Posterior cingulate gyrus (tissue), 11 donors: ENCODE results near the gene EHMT1.
A peak's percentile ranks its signal among the peaks of the same experiment; 100 is the strongest.

Experiments
- DNase-seq, 10 donors: peaks; one replicate each; pipeline versions ENCODE4 v3.0.0 to v3.0.0-alpha.2; 2020 to 2021; ENCODE audit warnings: mixed read lengths in 3 of 10
- intact Hi-C: fragments of 100-400 bp; cut with DNase I; formaldehyde crosslinking; loops from one replicate; pipeline ENCODE4 v1.15.1; 2023

Gene EHMT1

DNA sequence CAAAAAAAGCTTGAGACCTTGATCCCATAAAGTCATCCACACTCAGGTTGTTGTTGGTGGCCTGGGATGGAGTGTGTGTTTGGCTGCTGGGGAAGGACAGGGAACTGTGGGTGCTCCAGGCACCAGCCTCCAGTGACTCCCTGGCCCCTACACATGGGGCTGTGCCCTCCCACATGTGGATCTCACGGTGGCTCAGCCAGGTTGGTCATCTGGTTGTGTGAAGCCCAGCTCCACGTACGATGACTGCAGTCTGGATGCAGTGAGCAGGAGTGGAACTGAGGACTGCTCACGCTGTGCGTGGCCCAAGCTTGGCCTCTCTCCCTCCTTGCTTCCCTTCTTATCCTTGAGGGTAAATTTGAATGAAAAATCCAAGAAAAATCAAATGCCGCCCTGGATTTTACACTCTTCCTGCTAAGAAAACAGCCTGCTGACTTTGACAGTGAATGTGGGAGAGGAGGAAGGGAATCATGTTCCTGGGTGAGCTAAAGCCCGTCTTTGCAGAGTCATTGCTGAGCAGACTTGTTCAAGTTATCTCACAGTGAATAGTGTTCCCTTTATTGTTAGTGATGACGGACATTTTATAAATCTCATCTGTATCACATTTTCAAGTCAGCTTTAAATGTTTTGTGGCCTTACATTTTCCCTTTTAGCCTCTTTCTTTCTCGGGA lies 193.7 kb downstream of the EHMT1 start:
- DNase-seq = peak in 2 of 10 donors; percentile 71 to 77
- intact Hi-C loops = no loop called here

DNA sequence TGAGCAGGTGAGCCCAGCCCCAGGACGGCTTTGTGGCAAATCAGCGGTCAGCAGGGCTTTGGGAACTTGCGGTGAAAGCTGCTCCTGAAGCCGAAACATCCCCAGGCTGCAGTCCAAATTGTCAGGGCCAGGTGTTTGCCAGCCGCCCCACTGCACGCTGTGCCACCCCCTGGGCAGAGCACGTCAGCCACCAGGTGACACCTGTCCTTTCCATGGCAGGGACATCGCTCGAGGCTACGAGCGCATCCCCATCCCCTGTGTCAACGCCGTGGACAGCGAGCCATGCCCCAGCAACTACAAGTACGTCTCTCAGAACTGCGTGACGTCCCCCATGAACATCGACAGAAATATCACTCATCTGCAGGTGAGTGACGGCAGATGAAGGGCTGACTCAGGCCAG lies 194.4 kb downstream of the EHMT1 start:
- DNase-seq = peak in 2 of 10 donors; percentile 67 to 78
- intact Hi-C loops = no loop called here

DNA sequence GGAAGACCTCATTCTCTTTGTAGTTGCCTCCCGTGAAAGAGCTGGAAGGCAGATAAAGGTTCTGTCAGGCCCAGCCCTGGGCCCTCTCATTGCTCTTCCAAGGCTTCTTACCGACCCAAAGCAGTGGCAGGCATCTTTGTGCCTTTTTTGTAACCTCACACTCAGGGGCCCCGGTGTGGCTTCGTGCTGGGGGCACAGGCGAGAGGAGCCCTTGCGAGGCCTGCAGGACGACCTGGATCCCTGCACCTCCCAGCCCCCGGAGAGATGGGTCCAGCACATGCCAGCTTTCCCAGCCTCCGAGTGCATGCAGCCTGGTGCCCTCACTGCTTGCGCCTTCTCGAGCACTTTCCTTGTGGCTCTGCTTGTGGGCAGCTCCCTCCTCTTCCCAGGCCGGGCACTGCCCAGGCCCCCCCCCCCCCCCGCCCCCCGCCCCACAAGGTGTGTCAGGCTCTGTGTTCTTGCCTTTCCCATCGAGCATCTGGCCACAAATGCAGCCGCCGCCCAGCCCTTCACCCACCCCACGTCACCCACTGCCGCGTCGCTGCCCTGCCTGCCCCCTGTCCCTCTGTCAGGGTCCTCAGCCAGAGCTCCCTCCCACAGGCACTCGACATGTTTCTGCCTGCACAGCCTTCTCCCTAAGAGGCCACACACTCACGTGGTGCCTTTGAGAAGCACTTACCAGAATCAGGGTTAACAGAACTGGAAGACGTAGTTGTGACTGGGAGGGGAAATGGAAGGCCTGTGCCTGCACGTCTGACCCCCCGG lies 195.0 kb downstream of the EHMT1 start:
- intact Hi-C loops = no loop called here
- DNase-seq = peak in 2 of 10 donors; percentile 63 to 69

DNA sequence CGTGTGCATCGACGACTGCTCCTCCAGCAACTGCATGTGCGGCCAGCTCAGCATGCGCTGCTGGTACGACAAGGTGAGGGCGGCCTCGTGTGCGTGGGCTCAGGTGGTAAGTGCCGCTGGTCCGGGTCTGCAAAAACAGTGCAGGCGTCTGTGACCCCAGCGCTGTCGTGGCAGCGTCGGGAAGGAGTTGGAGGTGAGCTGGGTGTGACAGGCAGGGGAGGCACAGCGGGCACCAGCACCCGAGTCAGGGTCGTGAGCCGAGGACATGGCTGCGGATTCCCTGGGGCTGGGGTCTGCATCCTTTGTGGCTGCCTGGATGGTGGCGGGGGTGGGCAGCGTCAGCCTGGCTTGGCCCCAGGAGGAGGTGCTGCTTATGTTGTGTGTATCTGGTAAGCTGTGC lies 195.6 kb downstream of the EHMT1 start:
- intact Hi-C loops = no loop called here
- peak in 1 of 10 donors; percentile 85 for DNase-seq

DNA sequence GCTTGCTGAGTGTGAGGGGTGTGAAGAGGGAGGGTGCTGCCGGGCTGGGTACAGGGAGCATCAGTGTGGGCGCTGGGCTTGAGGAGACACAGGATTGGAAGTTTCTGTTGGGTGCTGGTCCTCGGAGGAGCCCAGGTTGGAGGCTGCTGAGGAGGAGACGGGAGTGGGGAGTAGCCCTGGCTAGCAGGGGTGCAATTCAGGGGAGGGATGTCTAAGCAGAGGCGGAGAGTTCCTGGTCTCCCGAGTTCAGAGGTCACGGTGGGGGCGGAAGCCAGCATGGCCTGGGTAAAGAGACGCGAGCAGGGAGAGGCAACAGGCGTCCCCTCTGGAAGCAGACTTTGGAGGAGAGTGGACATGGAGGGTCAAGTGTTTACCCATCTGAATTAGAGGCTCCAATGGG lies 196.0 kb downstream of the EHMT1 start:
- intact Hi-C loops = no loop called here
- DNase-seq = peak in 2 of 10 donors; percentile 67 to 72

DNA sequence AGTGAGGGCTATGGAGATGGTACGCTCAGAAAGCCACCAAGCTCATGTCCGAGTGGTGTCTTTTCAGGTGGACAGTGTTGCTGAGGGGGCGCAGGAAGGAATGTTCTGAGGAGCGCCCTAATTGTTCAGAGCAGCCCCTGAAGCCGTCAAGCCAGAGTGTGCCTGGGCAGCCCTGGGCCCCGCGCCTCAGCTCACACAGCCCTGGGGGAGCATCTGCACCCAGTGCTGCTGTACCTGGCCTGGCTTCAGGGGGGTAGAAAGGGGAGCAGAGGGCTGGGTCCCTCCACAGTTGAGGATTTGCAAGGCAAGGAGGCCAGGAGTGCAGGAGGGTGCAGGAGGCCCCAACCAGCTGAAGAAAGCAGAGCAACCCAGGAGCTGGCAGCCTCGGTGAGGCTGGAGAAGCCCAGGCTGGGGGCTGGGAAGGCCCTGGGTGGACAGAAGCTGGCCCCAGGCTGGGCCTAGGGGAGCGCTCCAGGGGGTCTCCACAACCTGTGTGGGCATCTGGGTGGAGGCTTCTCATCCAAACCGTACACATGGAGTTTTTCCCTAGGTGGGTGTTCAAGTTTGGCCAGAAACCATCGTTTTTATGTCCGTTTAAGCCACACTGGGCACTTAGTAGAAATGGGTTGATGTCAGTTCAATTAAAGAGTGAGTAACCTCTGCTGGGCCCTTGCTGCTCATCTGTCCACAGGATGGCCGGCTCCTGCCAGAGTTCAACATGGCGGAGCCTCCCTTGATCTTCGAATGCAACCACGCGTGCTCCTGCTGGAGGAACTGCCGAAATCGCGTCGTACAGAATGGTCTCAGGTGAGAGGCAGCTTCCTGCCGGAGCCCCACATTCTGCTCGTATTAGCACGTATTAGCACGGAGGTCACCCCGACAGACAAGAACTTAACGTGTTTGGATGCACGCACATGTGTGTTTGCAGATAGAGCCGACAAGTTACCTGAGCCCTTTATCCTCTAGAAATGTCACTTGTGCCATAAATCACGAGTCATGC lies 196.8 kb downstream of the EHMT1 start:
- intact Hi-C loops = no loop called here

DNA sequence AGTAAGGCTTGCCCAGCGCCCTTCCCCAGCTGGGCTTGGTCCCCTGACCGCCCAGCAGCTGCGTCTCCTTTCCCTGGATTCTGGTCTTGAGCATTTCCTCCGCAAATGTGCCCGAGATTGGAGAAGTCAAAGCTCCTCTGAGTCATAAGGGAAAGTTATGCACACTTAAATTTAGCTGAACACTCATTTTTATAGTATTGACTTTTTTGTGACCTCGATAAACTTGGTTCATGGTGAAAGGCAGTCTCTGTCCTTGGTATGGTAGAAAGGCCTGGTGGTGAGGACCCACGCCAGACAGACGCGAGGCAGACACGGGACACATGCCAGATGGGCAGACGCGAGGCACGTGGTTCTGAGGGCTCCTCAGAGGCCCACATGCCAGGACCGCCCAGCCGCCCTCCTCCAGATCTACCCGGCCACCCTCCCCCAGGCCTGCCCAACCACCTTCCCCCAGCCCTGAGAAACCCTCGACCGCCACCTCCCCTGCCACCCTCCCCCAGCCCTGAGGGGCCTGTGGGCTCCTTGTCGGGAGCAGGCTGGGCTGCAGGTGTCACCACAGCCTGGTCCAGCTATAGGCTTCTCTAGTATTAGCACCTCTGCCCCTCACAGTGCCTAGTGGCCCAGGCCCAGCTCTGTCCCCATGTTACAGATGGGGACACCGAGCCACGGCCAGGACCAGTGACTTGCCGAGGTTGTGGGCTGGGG lies 197.9 kb downstream of the EHMT1 start:
- DNase-seq = peak in 2 of 10 donors; percentile 73 to 79

More for the DNA sequence above, 196.8 kb downstream of the EHMT1 start:
- DNase-seq = peak in 2 of 10 donors; percentile 70 to 73

DNA sequence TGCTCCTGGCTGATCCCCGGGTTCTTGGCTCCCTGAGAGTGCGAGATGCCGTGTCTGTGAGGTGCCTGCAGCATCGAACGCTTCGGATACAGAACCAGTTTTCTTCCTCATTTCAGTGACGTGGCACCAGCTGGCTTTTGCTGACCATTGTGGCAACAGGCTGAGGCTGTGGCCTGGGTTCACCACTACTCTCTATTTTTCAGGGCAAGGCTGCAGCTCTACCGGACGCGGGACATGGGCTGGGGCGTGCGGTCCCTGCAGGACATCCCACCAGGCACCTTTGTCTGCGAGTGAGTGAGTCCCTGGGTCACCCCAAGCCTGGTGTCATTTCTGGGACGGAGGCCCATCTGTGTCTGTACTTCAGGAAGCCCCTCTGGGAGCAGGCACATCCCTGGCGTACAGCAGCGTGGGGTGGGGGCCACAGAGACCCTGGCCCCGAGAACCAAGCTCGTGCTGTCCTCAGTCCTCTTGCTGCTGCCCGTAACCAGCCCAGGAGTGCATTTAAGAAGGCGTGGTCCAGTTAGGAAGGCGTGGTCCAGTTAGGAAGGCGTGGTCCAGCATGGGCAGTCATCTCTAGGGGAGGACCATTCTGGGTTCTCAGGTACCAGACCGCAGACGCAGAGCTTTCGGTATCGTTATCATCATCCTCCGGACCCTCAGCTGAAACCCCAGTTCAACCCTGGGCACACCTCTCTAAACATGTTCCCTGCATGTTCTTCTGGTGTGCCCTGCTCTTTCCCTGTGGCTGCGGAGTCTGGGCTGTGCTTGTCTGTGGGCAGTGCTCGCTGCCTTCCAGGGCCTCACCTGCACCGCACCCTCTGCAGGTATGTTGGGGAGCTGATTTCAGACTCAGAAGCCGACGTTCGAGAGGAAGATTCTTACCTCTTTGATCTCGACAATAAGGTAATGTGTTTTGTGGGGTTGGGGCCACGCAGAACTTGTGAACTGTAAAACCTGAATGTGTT lies 198.7 kb downstream of the EHMT1 start:
- intact Hi-C loops = no loop called here
- peak in 2 of 10 donors; percentile 64 to 80 for DNase-seq

More for the DNA sequence above, 197.9 kb downstream of the EHMT1 start:
- intact Hi-C loops = no loop called here

DNA sequence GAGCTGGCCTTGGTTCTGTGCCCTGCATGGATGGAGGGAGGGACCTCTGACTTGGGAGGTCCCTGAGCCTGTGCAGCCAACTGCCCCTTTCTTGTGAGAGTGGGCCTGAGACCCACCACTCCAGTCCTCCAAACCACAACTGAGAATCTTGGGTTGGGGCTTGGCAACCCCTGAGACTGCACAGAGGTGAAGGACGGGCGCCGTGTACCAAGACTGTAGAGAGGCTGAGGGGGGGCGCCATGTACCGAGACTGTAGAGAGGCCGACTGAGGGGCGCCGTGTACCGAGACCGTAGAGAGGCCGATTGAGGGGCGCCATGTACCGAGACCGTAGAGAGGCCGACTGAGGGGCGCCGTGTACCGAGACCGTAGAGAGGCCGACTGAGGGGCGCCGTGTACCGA lies 199.5 kb downstream of the EHMT1 start:
- peak in 2 of 10 donors; percentile 64 to 71 for DNase-seq
- intact Hi-C loops = no loop called here

DNA sequence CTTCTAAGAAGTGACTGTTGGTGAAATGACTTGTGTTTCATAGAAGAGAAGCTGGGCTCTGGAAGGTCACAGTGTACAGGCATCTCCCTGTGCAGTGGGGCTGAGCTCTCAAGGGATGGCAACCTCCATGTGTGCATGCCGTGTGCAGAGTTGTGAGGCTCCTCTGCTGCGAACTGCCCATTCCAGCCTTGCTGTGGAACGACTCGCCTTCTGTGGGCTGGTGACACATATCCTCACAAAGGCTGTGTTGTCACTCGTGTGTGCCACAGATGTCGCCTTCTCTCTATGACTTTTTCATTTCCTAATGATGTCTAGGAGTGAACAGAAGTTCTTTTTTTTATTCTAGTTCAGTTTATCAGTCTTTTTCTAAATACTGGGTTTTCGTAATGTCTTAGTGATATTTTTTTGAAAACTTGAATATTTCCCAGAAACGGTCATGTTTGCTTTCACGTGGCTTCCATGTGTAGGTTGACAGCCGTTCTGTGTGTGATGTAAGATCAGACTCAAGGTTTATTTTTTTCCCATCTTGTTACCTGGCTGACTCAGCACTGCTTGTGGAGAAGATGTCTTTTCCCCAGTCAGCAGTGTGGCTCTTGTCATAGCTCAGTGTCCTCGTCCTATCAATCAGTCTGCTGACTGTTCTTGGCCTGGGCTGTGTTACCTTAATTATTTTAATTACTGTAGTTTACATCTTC lies 201.5 kb downstream of the EHMT1 start:
- intact Hi-C loops = no loop called here
- DNase-seq = peak in 7 of 10 donors; percentile 28 to 89 (median 61)

DNA sequence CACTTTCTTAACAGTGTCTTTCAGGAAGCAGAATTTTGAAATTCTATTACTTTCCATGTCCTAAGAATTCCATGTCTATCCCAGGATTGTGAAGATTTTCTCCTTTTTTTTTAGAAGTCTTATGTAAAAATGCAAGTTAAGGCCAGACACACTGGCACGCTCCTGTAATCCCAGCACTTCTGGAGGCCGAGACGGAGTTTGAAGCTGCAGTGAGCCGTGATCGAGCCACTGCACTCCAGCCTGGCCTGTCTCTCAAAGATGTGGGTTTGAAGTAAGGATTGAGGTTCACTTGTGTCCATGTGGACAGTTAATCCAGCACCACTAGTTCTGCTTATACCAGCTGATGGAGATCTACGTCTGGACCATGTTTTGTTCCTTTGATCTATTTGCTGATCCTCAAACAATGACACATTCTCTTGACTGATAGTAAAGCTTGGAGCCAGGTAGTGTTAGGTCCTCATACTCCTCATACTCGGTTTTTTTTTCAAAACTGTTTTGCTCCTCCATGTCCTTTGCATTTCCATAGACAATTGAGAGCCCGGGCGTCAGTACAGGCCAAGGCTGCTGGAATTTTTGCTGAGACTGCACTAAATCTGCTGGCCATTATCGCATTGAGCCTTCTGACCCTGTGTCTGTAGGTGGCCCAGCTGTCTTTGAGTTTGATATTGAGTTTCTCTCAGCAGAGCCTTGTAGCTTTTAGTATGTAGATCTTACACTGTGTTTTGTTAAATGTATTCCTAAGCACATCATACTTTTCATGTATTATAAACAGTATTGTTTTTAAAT lies 205.4 kb downstream of the EHMT1 start:
- DNase-seq = peak in 2 of 10 donors; percentile 59 to 66
- intact Hi-C loops = no loop called here

DNA sequence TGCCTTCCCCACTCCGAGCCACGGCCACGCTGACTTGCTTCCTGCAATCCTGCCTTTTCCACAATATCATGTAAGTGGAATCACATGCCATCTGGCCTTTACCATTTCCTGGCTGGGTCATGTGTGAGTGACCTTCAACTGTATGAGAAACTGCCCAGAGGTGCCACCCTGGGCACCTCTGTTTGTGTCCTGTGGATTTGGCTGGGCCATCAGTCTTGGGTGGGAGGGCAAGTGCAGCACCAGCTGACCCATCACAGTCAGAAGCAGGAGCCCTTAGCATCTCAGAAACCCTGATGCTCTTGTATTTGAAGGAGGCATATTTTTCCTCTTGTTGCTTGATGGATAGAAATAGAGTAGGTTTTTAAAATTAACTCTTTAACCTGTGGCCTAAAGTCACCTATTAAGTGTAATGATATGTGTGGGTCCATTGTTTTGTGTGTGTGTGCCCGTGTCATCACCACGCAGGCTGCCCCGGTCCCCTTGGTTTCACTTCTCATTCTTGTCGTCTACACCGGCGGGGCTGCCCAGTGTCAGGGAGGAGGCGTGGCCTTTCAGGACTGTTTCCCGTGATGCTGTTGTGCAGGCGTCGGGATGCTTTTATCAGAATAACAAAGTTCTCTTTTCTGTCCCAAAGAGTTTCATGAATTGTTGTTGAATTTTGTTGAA lies 206.7 kb downstream of the EHMT1 start:
- intact Hi-C loops = no loop called here
- peak in 1 of 10 donors; percentile 63 for DNase-seq

DNA sequence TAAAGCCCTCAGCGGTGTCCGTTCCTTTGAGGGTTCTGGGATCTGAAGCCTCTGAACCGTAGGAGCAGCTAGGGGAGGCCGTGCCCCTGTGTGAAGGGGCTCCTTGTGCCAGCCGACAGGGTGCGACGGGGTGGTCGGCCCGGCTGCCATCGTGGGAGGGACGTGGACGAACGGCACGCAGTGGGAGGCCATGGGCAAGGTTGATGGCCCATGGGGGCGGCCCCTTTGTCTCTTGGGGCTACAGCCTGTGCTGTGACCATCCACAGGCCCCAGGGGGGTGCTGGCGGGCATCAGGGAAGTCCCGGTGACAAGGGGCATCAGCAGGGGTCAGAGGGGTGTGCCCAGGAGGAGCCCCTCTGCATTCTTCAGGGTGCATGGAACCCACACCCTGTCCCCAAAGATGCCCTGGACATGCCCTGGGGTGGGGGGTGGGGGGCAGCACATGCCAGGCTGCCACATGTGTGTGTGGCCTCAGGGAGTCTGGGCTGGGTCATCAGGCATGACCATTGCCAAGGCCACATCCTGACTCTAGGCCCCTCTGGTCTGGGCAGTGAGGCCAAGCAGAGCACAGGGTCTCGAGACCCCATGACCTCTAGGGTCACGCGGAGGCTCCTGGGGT lies 209.2 kb downstream of the EHMT1 start:
- DNase-seq = peak in 2 of 10 donors; percentile 48 to 62
- intact Hi-C loops = no loop called here

DNA sequence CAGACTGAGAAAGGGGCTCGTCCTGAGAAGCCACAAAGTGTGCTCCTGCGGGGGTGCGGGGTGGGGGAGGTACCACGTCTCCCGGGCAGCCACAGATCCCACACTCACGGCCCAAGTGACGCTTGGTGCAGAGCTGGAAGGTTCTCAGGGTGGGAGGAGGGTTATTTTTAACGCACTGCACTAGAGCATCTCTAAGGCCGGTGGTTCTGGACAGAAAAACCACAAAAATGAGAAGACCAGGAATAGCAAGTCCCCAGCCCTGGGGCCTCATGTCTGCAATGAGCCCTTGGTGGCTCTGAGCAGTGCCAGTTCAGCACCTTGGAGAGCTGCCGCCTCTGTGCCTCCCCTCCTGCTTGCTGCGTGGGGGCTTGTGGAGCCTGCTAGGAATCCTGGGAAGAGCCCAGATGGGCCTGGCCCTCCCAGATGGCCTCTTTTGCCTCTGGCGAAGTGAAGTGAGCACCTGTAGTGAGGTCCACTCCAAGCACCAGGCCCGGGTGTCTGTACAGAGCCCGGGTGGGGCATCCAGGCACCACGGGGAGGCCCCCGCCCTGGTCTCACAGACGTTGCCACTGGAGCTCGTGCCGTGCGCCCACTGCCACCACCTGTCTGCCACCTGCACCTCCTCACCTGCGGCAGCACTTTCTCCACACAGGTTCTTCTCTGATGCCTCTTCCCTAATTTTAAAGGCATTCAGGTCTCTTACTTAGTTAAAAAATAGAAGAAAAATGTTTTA lies 209.9 kb downstream of the EHMT1 start:
- peak in 3 of 10 donors; percentile 65 to 84 (median 78) for DNase-seq
- intact Hi-C loops = no loop called here

DNA sequence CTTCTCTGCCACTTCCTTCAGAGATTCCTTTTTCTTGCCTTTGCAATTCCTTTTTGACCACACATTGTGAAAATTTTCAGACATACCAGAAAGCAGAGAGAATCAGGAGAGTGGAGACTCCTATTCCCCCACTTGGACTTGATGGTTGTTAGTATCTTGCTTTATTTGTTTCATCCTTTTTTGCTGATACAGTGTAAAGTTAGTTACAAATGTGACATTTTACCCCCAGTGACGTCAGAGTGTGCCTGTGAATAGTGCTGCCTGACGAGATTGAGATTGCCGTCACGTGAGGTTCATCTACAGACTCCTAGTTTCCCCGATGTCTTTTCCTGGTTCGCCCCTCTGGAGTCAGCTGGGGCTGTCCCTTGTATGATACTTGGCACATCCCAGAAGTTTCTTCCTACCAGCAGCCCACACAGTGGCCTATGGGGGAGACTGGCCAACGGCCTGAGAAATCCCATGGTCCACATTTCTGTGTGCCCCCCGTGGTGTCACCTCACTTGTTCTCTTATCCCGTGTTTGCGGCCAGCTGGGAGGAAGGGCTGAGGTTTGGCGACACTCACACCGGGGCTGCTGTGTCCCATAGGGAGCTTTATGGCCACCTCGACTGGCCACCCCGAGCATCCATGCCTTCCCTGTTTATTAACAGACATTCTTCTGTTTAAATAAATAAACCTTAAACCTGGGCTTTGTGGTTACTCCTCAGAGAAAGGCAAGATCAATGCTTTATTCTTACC lies 210.6 kb downstream of the EHMT1 start:
- intact Hi-C loops = no loop called here

More for the DNA sequence above, 210.6 kb downstream of the EHMT1 start:
- peak in 2 of 10 donors; percentile 49 to 85 for DNase-seq
